GM18909 (cell line): ENCODE measurements around the gene LYL1.
A peak's percentile ranks its signal among the peaks of the same experiment; 100 is the strongest.

Experiments
- ATAC-seq: cut with Tn5 transposase; IDR thresholded peaks from one replicate; pipeline ENCODE4 v1.9.1; 2021; ENCODE audit warnings: mild to moderate bottlenecking; ENCODE audit not compliant: unreplicated experiment, poor library complexity

Gene LYL1

GRCh38 chr19:13110099-13110610, 7.5 kb upstream of the LYL1 start:
- ATAC-seq = no peak

- ATAC-seq = no peak
Observed at GRCh38 chr19:13109361-13110098, 6.9 kb upstream of the LYL1 start.

- ATAC-seq = no peak
Observed at GRCh38 chr19:13104848-13105711, 2.4 kb upstream of the LYL1 start.

GRCh38 chr19:13104360-13104847, 1.7 kb upstream of the LYL1 start:
- peak; percentile 45 for ATAC-seq

GRCh38 chr19:13103581-13104359, 1.1 kb upstream of the LYL1 start:
- no peak for ATAC-seq

- no peak for ATAC-seq
Observed at GRCh38 chr19:13102416-13102665, 317 bp downstream of the LYL1 start.

- no peak for ATAC-seq
Observed at GRCh38 chr19:13101590-13102415, 855 bp downstream of the LYL1 start.

- ATAC-seq = no peak
Observed at GRCh38 chr19:13100841-13101589, 1.6 kb downstream of the LYL1 start.

GRCh38 chr19:13100031-13100588, 2.5 kb downstream of the LYL1 start:
- ATAC-seq = no peak

- no peak for ATAC-seq
Observed at GRCh38 chr19:13099073-13099999, 3.3 kb downstream of the LYL1 start.

GRCh38 chr19:13098277-13099072, 4.2 kb downstream of the LYL1 start:
- ATAC-seq = no peak

- no peak for ATAC-seq
Observed at GRCh38 chr19:13097463-13098258, 5.0 kb downstream of the LYL1 start.

GRCh38 chr19:13097033-13097462, 5.6 kb downstream of the LYL1 start:
- ATAC-seq = no peak

- no peak for ATAC-seq
Observed at GRCh38 chr19:13095934-13096927, 6.4 kb downstream of the LYL1 start.

- ATAC-seq = no peak
Observed at GRCh38 chr19:13095393-13095784, 7.3 kb downstream of the LYL1 start.
